Suppressor macrophage treated with lipopolysaccharide for 4 hours (primary cell): Measurements from ENCODE around the gene CDC42EP3.

Experiments used
- DNase-seq: peaks from one replicate; pipeline ENCODE4 v3.0.0-alpha.2; 2020

The CDC42EP3 gene

GRCh38 chr2:37614061-37614738 is 57.2 kb downstream of the CDC42EP3 start:
- DNase-seq, result peak; percentile 33

- no peak for DNase-seq
Observed at GRCh38 chr2:37612382-37612781, 59.1 kb downstream of the CDC42EP3 start.

GRCh38 chr2:37610638-37611289 is 60.7 kb downstream of the CDC42EP3 start:
- no peak for DNase-seq

GRCh38 chr2:37609782-37610181 is 61.7 kb downstream of the CDC42EP3 start:
- DNase-seq, result no peak

- DNase-seq, result no peak
Observed at GRCh38 chr2:37604716-37605115, 66.7 kb downstream of the CDC42EP3 start.

- DNase-seq, result no peak
Observed at GRCh38 chr2:37602702-37603101, 68.7 kb downstream of the CDC42EP3 start.

- peak; percentile 24 for DNase-seq
Observed at GRCh38 chr2:37602040-37602439, 69.4 kb downstream of the CDC42EP3 start.

GRCh38 chr2:37601569-37601968 is 69.9 kb downstream of the CDC42EP3 start:
- DNase-seq, result no peak

GRCh38 chr2:37600735-37601134 is 70.7 kb downstream of the CDC42EP3 start:
- peak; percentile 86 for DNase-seq

GRCh38 chr2:37599688-37600525 is 71.5 kb downstream of the CDC42EP3 start:
- DNase-seq, result no peak

GRCh38 chr2:37593694-37594093 is 77.7 kb downstream of the CDC42EP3 start:
- DNase-seq, result no peak

GRCh38 chr2:37593024-37593423 is 78.4 kb downstream of the CDC42EP3 start:
- DNase-seq, result no peak
